K562 (cell line): ENCODE results near the gene PFKL. TPM values are rescaled to one million over a fixed set of nuclear protein-coding genes. Genes with fewer than 3 reads are reported as not detected.

Source experiments
- ATAC-seq: fragments of 200-7000 bp; cut with Tn5 transposase; 3 replicates; pipeline ENCODE4 v1.9.1; 2020; ENCODE audit warnings: moderate library complexity
- BruUV-seq: library from RNA; stranded (reverse); fragments of 400-500 nt; replicated peaks from 2 replicates; lab custom pipeline; 2021; lab: Mats Ljungman, UMichigan
- CTCF ChIA-PET: fragments of 300-600 bp; formaldehyde crosslinking; extraction: SDS; loops from one replicate; lab custom pipeline; 2021; ENCODE audit warnings: low intra/inter-chr PET ratio; lab: Yijun Ruan, JAX
- POLR2A ChIA-PET: fragments of 300-600, 350-650 bp; sonication (Branson Sonifier 250); formaldehyde crosslinking; extraction: SDS; loops from one replicate; lab custom pipeline; 2021; ENCODE audit warnings: antibody characterized with exemption, inconsistent platforms; lab: Yijun Ruan, JAX
- DNase-seq, 4 experiments: peaks; one replicate each; pipeline versions ENCODE4 v3.0.0 to v3.0.0-alpha.2; 2011 to 2018; ENCODE audit warnings: low spot score in 3 of 4, mixed read lengths in 3 of 4; ENCODE audit errors: extremely low read depth in 1 of 4
- FAIRE-seq: peaks from 2 replicates; lab custom pipeline; 2011; peaks lifted over from hg19 to GRCh38; lab: Jason Lieb, UNC
- H2AFZ ChIP-seq: 2 replicates; pipeline ENCODE4 v1.6.0; 2011; ENCODE audit warnings: low read depth, low read length, control low read depth, inconsistent platforms
- H3K27ac ChIP-seq: fragments of 200-600 bp; 3 replicates; pipeline ENCODE4 v1.8.0; 2011; ENCODE audit warnings: low read depth, mild to moderate bottlenecking, control low read depth, inconsistent platforms, low read length, moderate library complexity, mixed read lengths; ENCODE audit errors: extremely low read depth
- H3K27me3 ChIP-seq, 2 experiments: fragments of 300-600 bp in 1 of 2; 2 replicates in 1 of 2; 3 replicates in 1 of 2; pipeline versions ENCODE4 v1.6.0 to v1.8.0; 2011; ENCODE audit warnings: inconsistent platforms in 2 of 2, low read length in 2 of 2, mild to moderate bottlenecking in 1 of 2, mixed read lengths in 1 of 2, moderate library complexity in 1 of 2; ENCODE audit not compliant: control insufficient read depth in 2 of 2, insufficient read depth in 2 of 2
- H3K36me3 ChIP-seq: fragments of 300-600 bp; 3 replicates; pipeline ENCODE4 v1.8.0; 2011; ENCODE audit warnings: mild to moderate bottlenecking, low read length, inconsistent platforms; ENCODE audit not compliant: control insufficient read depth, insufficient read depth
- H3K4me1 ChIP-seq, 2 experiments: fragments of 200-600 bp in 1 of 2; replicated peaks in 1 of 2; 2 replicates in 1 of 2; 3 replicates in 1 of 2; pipeline versions ENCODE4 v1.5.1 to v1.8.0; 2011; ENCODE audit warnings: inconsistent platforms in 2 of 2, low read length in 2 of 2, mild to moderate bottlenecking in 1 of 2, mixed read lengths in 1 of 2, moderate library complexity in 1 of 2; ENCODE audit not compliant: control insufficient read depth in 2 of 2, insufficient read depth in 2 of 2
- H3K4me2 ChIP-seq: 2 replicates; pipeline ENCODE4 v1.6.1; 2011; ENCODE audit warnings: low read length, control low read depth, inconsistent platforms, mixed read lengths; ENCODE audit not compliant: insufficient read depth
- H3K4me3 ChIP-seq: fragments of 200-600 bp; sonication (generic), shearing (Covaris generic); 2 replicates; pipeline ENCODE4 v1.5.1; 2016; ENCODE audit warnings: control low read depth, inconsistent platforms
- H3K79me2 ChIP-seq: fragments of 200-600 bp; 3 replicates; pipeline ENCODE4 v1.8.0; 2011; ENCODE audit warnings: low read length, inconsistent platforms; ENCODE audit not compliant: control insufficient read depth, insufficient read depth
- H3K9ac ChIP-seq, 2 experiments: 2 replicates each; pipeline versions ENCODE4 v1.6.0 to v1.6.1; 2011; ENCODE audit warnings: low read depth in 2 of 2, low read length in 2 of 2, control low read depth in 1 of 2, inconsistent platforms in 1 of 2, mild to moderate bottlenecking in 1 of 2, mixed read lengths in 1 of 2; ENCODE audit not compliant: insufficient read depth in 1 of 2
- H3K9me1 ChIP-seq: one replicate; pipeline ENCODE4 v1.6.0; 2011; ENCODE audit warnings: inconsistent platforms, mild to moderate bottlenecking, low read length, moderate library complexity; ENCODE audit not compliant: control insufficient read depth, insufficient read depth
- H3K9me3 ChIP-seq: replicated peaks from 2 replicates; pipeline ENCODE4 v1.5.1; 2011; ENCODE audit warnings: low read depth, low read length, inconsistent platforms; ENCODE audit not compliant: control insufficient read depth, insufficient read depth
- H4K20me1 ChIP-seq: replicated peaks from 2 replicates; pipeline ENCODE4 v1.6.1; 2011; ENCODE audit warnings: low read length, inconsistent platforms, mixed read lengths; ENCODE audit not compliant: control insufficient read depth, insufficient read depth
- ASH1L ChIP-seq: fragments of 450-650 bp; IDR thresholded peaks from 2 replicates; pipeline ENCODE4 v1.6.1; 2018; ENCODE audit warnings: borderline replicate concordance, mild to moderate bottlenecking, low read depth; ENCODE audit not compliant: partially characterized antibody
- HNRNPK ChIP-seq: fragments of 200-400 bp; formaldehyde crosslinking; IDR thresholded peaks from one replicate; pipeline ENCODE4 v1.6.1; 2018; ENCODE audit warnings: mild to moderate bottlenecking, low read depth, low read length; ENCODE audit not compliant: poor library complexity, severe bottlenecking
- SMARCA4 ChIP-seq: fragments of 450-650 bp; IDR thresholded peaks from 2 replicates; pipeline ENCODE4 v1.6.1; 2016
- TCF3 ChIP-seq: sonication (generic); formaldehyde crosslinking; IDR thresholded peaks from 2 replicates; pipeline ENCODE4 v1.4.0; 2020; ENCODE audit warnings: mild to moderate bottlenecking, missing genetic modification reagents
- WGBS: fragments of 100-300 bp; shearing (Covaris generic); methylation state at CpG from one replicate; pipeline ENCODE4 v1.1.6; 2016; ENCODE audit warnings: low coverage, mixed read lengths; ENCODE audit not compliant: insufficient coverage; ENCODE audit errors: missing lambda C conversion rate; 5-methylcytosine and 5-hydroxymethylcytosine counted together
- in situ Hi-C: fragments of 300-500 bp; cut with MboI; formaldehyde crosslinking; loops from 4 replicates; pipeline ENCODE4 v1.15.0; 2018; ENCODE audit warnings: inconsistent platforms, mixed read lengths
- intact Hi-C: fragments of 100-400 bp; cut with micrococcal nuclease; formaldehyde crosslinking; loops from 2 replicates; pipeline ENCODE4 v1.14.2; 2022
- polyA plus RNA-seq, 8 experiments: library from polyadenylated mRNA; depleted of rRNA in 4 of 8; stranded (reverse) in 5 of 8; unstranded in 3 of 8; fragments of >200 nt; fragmentation: Nextera tagmentation in 2 of 8; fragmentation: Illumina TruSeq in 1 of 8; extraction: Ambion mirVana in 2 of 8; extraction: Trizol in 1 of 8; gene quantifications; 2 replicates each; pipeline versions ENCODE4 v1.2.1 to v1.2.3, GENCODE V29; 2011 to 2014; ENCODE audit warnings: inconsistent platforms in 1 of 8, missing spikeins in 1 of 8
- total RNA-seq, 7 experiments: library from RNA; depleted of rRNA in 6 of 7; stranded (reverse); fragments of >200 nt in 6 of 7; fragmentation: Illumina TruSeq in 2 of 7; extraction: Trizol in 2 of 7; gene quantifications; 2 replicates each; pipeline versions ENCODE4 v1.2.1 to v1.2.3, GENCODE V29; 2011 to 2021; ENCODE audit warnings: low replicate concordance in 1 of 7
- TF ChIP-seq, protein P1 (sequence below), 3 experiments: fragments of 200-800 bp in 1 of 3; sonication (Bioruptor generic) in 1 of 3; sonication (generic) in 1 of 3; formaldehyde crosslinking in 1 of 3; IDR thresholded peaks; 2 replicates each; pipeline versions ENCODE4 v1.6.1 to v1.8.0; 2016 to 2022; ENCODE audit warnings: mild to moderate bottlenecking in 2 of 3, missing compliant biosample characterization in 2 of 3, missing genetic modification characterization in 2 of 3, missing genetic modification reagents in 1 of 3
- TF ChIP-seq, protein P2 (sequence below), 2 experiments: fragments of 250-450 bp in 1 of 2; fragments of 450-650 bp in 1 of 2; sonication (Bioruptor Pico) in 1 of 2; IDR thresholded peaks; 2 replicates each; pipeline versions ENCODE4 v1.6.1 to v1.8.0; 2016 to 2021; ENCODE audit warnings: mild to moderate bottlenecking in 2 of 2, moderate library complexity in 2 of 2, missing compliant biosample characterization in 1 of 2, missing genetic modification characterization in 1 of 2
- TF ChIP-seq, protein P3 (sequence below): sonication (generic); formaldehyde crosslinking; IDR thresholded peaks from 2 replicates; pipeline ENCODE4 v1.8.0; 2022; ENCODE audit warnings: mild to moderate bottlenecking, missing genetic modification reagents
- TF ChIP-seq, protein P4 (sequence below): fragments of 250-450 bp; sonication (Bioruptor Pico); IDR thresholded peaks from 2 replicates; pipeline ENCODE4 v1.4.0; 2020; ENCODE audit warnings: borderline replicate concordance

PFKL gene
- total and polyA plus RNA-seq, 9 of the 15 experiments (the other 6 are each of a cell fraction or from before 2014, with no cell fraction given), result 1.1 to 124 (median 45.6) TPM

DNA sequence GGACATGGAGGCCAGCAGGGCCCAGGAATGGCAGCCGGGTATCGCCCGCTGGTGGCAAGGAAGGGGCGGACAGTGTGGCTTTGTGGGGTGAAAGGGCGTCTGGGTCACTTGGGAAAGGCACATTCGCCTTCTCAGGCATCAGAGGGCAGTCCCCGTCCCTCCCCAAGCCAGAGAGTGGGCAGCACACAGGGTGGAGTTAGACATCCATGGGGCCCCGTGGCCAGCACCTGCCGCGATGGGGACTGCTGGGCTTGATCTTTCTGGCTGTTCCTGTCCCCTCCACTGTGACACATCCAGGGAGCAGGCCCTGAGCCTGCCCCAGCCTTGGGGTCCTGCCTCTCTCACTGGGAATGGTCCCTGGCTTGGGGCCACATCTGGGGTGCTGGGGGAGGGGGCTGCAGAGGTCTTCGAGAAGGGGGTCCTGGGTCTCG is 49.6 kb downstream of the PFKL start (continued):
- TF ChIP-seq, protein P1, sequence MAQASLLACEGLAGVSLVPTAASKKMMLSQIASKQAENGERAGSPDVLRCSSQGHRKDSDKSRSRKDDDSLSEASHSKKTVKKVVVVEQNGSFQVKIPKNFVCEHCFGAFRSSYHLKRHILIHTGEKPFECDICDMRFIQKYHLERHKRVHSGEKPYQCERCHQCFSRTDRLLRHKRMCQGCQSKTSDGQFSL (CRISPR knock-in tag; IDR thresholded peaks at IDR 0.05), result no peak
- TF ChIP-seq, protein P1 (tag; IDR thresholded peaks at IDR 0.05), result no peak
- no peak for TF ChIP-seq SMARCA4

DNA sequence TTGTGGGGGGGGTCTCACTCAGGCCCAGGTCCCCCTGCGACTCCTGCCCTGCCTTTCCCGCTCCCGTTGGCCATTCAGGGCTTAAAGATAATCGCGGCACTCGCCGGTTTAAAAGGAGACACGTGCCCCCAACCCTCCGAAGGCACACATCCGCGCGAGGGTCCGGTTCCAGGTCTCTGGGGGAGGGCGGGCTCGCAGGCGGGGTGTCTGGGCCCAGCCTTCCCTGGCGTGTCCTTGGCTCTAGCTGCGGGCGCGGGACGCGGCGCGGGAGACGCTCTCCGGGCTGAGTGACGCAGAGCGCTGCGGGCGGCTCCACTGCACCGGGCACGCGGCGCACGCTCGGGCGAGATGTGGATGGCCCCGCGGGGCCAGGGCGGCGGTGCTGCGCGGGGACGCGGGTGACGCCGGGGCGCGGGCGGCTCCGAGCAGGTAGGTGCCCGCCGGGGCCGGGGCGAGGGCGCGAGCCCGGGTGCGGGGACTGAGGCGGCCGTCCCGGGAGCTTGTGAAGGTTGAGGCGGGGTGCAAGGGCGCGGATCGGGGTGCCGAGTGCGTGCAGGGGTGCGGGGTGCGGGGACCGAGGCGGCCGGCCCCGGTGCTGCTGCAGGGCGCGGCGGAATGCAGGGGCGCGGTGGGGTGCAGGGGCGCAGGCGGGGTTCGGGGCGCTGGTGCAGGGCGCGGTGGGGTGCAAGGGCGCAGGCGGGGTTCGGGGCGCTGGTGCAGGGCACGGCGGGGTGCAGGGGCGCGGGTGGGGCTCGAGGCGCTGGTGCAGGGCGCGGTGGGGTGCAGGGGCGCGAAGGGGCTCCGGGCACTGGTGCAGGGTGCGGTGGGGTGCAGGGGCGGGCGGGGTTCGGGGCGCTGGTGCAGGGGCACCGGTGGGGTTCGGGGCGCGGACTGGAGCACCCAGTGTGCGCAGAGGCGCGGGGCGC is 50.3 kb downstream of the PFKL start:
- Histone ChIP-seq H3K27ac (no peak overlapping the region), H3K79me2 (no peaks in the 10 kb centered on the region), H3K4me3 (no peak overlapping the region), H4K20me1 (no peaks in the 10 kb centered on the region; the same call in none of the 2 replicates), H2AFZ (no peak overlapping the region), H3K9me1 (no peaks in the 10 kb centered on the region), H3K27me3 (peaks cover 63 to 84% of the 10 kb centered on the region in 2 experiments), H3K36me3 (no peaks in the 10 kb centered on the region), H3K9ac (no peak overlapping the region), H3K4me2 (no peak overlapping the region), H3K9me3 (no peaks in the 10 kb centered on the region), H3K4me1 (peaks cover 0 to 18% of the 10 kb centered on the region in 2 experiments; a peak in 2 of 5 replicates)
- ATAC-seq (no peak), FAIRE-seq (no peak), DNase-seq (no peak)
- 40% methylated on average over 63 of the region's 113 CpGs for WGBS
- ChIA-PET CTCF (no interaction called here), POLR2A (no interaction called here)
- TF ChIP-seq TCF3 (CRISPR knock-in tag) (no peak), HNRNPK (no peak), ASH1L (no peak)
- TF ChIP-seq, protein P2, sequence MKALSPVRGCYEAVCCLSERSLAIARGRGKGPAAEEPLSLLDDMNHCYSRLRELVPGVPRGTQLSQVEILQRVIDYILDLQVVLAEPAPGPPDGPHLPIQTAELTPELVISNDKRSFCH (CRISPR knock-in tag; IDR thresholded peaks at IDR 0.05), result no peak
- TF ChIP-seq, protein P2 (tag; IDR thresholded peaks at IDR 0.05), result no peak
- TF ChIP-seq, protein P3, sequence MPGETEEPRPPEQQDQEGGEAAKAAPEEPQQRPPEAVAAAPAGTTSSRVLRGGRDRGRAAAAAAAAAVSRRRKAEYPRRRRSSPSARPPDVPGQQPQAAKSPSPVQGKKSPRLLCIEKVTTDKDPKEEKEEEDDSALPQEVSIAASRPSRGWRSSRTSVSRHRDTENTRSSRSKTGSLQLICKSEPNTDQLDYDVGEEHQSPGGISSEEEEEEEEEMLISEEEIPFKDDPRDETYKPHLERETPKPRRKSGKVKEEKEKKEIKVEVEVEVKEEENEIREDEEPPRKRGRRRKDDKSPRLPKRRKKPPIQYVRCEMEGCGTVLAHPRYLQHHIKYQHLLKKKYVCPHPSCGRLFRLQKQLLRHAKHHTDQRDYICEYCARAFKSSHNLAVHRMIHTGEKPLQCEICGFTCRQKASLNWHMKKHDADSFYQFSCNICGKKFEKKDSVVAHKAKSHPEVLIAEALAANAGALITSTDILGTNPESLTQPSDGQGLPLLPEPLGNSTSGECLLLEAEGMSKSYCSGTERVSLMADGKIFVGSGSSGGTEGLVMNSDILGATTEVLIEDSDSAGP, result no peak
- TF ChIP-seq, protein P4, sequence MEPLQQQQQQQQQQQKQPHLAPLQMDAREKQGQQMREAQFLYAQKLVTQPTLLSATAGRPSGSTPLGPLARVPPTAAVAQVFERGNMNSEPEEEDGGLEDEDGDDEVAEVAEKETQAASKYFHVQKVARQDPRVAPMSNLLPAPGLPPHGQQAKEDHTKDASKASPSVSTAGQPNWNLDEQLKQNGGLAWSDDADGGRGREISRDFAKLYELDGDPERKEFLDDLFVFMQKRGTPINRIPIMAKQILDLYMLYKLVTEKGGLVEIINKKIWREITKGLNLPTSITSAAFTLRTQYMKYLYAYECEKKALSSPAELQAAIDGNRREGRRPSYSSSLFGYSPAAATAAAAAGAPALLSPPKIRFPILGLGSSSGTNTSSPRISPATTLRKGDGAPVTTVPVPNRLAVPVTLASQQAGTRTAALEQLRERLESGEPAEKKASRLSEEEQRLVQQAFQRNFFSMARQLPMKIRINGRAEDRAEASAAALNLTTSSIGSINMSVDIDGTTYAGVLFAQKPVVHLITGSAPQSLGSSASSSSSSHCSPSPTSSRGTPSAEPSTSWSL (CRISPR knock-in tag), result no peak
- in situ Hi-C loops, result no loop called here
- intact Hi-C loops, result no loop called here
- BruUV-seq, result no TSS peak
